Jurkat, Clone E6-1 (cell line): ENCODE data around the gene SARM1.

Experiments
- DNase-seq: peaks from one replicate; pipeline ENCODE4 v3.0.0-alpha.2; 2011; ENCODE audit warnings: low read depth, low spot score
- H3K4me3 ChIP-seq: 2 replicates; pipeline ENCODE4 v1.5.1; 2011; ENCODE audit warnings: mild to moderate bottlenecking, low read length, control low read depth, moderate library complexity

The SARM1 gene

GRCh38 chr17:28390141-28390540 is 18.6 kb downstream of the SARM1 start:
- no peak for DNase-seq
- no peak overlapping the region for H3K4me3 ChIP-seq

- no peak for DNase-seq
- H3K4me3 ChIP-seq, result no peak overlapping the region
These were observed 19.1 kb downstream of the SARM1 start for GRCh38 chr17:28390563-28390962.

- DNase-seq, result no peak
- H3K4me3 ChIP-seq, result no peak overlapping the region
These were observed 19.5 kb downstream of the SARM1 start for GRCh38 chr17:28390984-28391383.

GRCh38 chr17:28391401-28391800 is 19.9 kb downstream of the SARM1 start:
- no peak overlapping the region for H3K4me3 ChIP-seq
- no peak for DNase-seq

GRCh38 chr17:28392491-28392890 is 21.0 kb downstream of the SARM1 start:
- DNase-seq, result no peak

GRCh38 chr17:28394337-28395116 is 23.0 kb downstream of the SARM1 start:
- no peak overlapping the region for H3K4me3 ChIP-seq
- DNase-seq, result no peak

More at GRCh38 chr17:28392491-28392890, 21.0 kb downstream of the SARM1 start:
- no peak overlapping the region for H3K4me3 ChIP-seq

- DNase-seq, result no peak
- no peak overlapping the region for H3K4me3 ChIP-seq
These were observed 23.9 kb downstream of the SARM1 start for GRCh38 chr17:28395426-28395825.

GRCh38 chr17:28395968-28396367 is 24.5 kb downstream of the SARM1 start:
- no peak overlapping the region for H3K4me3 ChIP-seq
- no peak for DNase-seq

GRCh38 chr17:28396635-28397239 is 25.2 kb downstream of the SARM1 start:
- no peak overlapping the region for H3K4me3 ChIP-seq
- peak; percentile 7 for DNase-seq

- no peak for DNase-seq
- H3K4me3 ChIP-seq, result no peak overlapping the region
These were observed 25.8 kb downstream of the SARM1 start for GRCh38 chr17:28397275-28397674.

- DNase-seq, result no peak
- H3K4me3 ChIP-seq, result no peak overlapping the region
These were observed 26.3 kb downstream of the SARM1 start for GRCh38 chr17:28397687-28398279.

- H3K4me3 ChIP-seq, result no peak overlapping the region
These were observed 26.9 kb downstream of the SARM1 start for GRCh38 chr17:28398280-28398981.

GRCh38 chr17:28399808-28400207 is 28.3 kb downstream of the SARM1 start:
- no peak overlapping the region for H3K4me3 ChIP-seq
- no peak for DNase-seq

More at GRCh38 chr17:28398280-28398981, 26.9 kb downstream of the SARM1 start:
- DNase-seq, result no peak

GRCh38 chr17:28402224-28402630 is 30.7 kb downstream of the SARM1 start:
- DNase-seq, result no peak
- H3K4me3 ChIP-seq, result no peak overlapping the region

- H3K4me3 ChIP-seq, result no peak overlapping the region
- no peak for DNase-seq
These were observed 31.4 kb downstream of the SARM1 start for GRCh38 chr17:28402844-28403243.

- no peak overlapping the region for H3K4me3 ChIP-seq
- no peak for DNase-seq
These were observed 32.5 kb downstream of the SARM1 start for GRCh38 chr17:28404007-28404406.

GRCh38 chr17:28404461-28404811 is 32.9 kb downstream of the SARM1 start:
- H3K4me3 ChIP-seq, result no peak overlapping the region
- DNase-seq, result no peak

GRCh38 chr17:28404812-28405570 is 33.5 kb downstream of the SARM1 start:
- no peak for DNase-seq
- no peak overlapping the region for H3K4me3 ChIP-seq
